Type B pancreatic cell (in vitro differentiated cells): ENCODE data around the gene TRPC1. TPM values are rescaled to one million over a fixed set of nuclear protein-coding genes. Genes with fewer than 3 reads are reported as not detected.

ENCODE experiments used
- DNase-seq: peaks from one replicate; pipeline ENCODE4 v3.0.0; 2021; ENCODE audit warnings: mixed read lengths; ENCODE audit not compliant: unreplicated experiment; ENCODE audit errors: extremely low spot score
- H3K27ac Mint-ChIP-seq: 2 replicates; pipeline ENCODE4 v1.8.0; 2021; ENCODE audit warnings: mild to moderate bottlenecking, mixed read lengths
- H3K27me3 Mint-ChIP-seq: 2 replicates; pipeline ENCODE4 v1.8.0; 2021; ENCODE audit warnings: mixed read lengths
- H3K36me3 Mint-ChIP-seq: 2 replicates; pipeline ENCODE4 v1.8.0; 2021; ENCODE audit warnings: mixed read lengths
- H3K4me1 Mint-ChIP-seq: one replicate; pipeline ENCODE4 v1.8.0; 2021; ENCODE audit warnings: mixed read lengths; ENCODE audit not compliant: unreplicated experiment
- H3K4me3 Mint-ChIP-seq: 2 replicates; pipeline ENCODE4 v1.8.0; 2021; ENCODE audit warnings: mild to moderate bottlenecking, mixed read lengths
- H3K9me3 Mint-ChIP-seq: 2 replicates; pipeline ENCODE4 v1.8.0; 2021; ENCODE audit warnings: mixed read lengths
- total RNA-seq: library from RNA; stranded (reverse); gene quantifications from 2 replicates; pipeline ENCODE4 v1.2.1, GENCODE V29; 2021; ENCODE audit warnings: low replicate concordance
- TF ChIP-seq, protein P1 (sequence below): fragments of 200-600 bp; sonication (generic); conservative IDR thresholded peaks from 2 replicates; pipeline ENCODE4 v1.5.0; 2021; ENCODE audit warnings: antibody characterized with exemption, mild to moderate bottlenecking

TRPC1 gene
- total RNA-seq, 1 donor from 2014 or later, result 11.7 TPM

DNA sequence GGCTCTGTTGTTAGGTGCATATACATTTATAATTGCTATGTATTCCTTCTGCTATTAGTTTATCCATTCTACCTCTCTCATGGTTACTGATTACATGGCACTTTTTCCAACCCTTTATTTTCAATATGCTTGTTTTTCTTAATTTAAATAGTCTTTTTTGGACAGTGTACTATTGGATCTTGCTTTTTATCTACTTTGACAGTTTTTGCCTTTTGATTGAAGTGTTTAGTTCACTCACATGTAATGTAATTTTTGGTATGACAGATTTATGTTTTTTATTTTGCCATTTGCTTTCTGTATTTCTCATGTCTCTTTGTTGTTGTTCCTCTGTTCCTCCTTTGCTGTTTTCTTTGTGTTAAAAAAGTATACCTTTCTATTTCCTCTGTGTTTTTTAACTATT, 44.5 kb downstream of the TRPC1 start:
- no peak for DNase-seq
- Mint-ChIP-seq H3K27ac (no peak overlapping the region), H3K4me1 (no peaks in the 10 kb centered on the region), H3K9me3 (peaks cover 6% of the 10 kb centered on the region), H3K4me3 (no peak overlapping the region), H3K36me3 (peaks cover 38% of the 10 kb centered on the region), H3K27me3 (no peaks in the 10 kb centered on the region)
- TF ChIP-seq, protein P1, sequence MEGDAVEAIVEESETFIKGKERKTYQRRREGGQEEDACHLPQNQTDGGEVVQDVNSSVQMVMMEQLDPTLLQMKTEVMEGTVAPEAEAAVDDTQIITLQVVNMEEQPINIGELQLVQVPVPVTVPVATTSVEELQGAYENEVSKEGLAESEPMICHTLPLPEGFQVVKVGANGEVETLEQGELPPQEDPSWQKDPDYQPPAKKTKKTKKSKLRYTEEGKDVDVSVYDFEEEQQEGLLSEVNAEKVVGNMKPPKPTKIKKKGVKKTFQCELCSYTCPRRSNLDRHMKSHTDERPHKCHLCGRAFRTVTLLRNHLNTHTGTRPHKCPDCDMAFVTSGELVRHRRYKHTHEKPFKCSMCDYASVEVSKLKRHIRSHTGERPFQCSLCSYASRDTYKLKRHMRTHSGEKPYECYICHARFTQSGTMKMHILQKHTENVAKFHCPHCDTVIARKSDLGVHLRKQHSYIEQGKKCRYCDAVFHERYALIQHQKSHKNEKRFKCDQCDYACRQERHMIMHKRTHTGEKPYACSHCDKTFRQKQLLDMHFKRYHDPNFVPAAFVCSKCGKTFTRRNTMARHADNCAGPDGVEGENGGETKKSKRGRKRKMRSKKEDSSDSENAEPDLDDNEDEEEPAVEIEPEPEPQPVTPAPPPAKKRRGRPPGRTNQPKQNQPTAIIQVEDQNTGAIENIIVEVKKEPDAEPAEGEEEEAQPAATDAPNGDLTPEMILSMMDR, result no peak

DNA sequence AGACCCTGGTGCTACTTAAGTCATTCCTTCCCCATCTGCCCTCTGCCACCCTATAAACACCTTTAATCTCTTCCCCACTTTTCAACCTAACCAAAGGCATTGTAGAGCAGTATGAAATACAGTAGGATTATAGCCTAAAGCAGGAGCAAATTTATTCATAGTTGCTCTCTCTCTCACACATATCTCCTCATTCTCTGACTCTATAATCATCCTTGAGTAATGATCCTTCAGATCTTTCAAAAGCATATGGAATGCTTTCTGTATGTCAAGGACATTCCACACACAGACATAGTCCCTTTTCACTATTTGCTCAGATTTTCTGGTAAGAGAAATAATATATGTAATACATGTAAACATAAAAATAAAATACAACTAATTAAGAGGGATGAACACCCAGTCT, 54.1 kb downstream of the TRPC1 start:
- no peaks in the 10 kb centered on the region for H3K27me3 Mint-ChIP-seq
- no peak for DNase-seq
- no peaks in the 10 kb centered on the region for H3K4me1 Mint-ChIP-seq
- no peak overlapping the region for H3K4me3 Mint-ChIP-seq
- no peak overlapping the region for H3K27ac Mint-ChIP-seq
- H3K9me3 Mint-ChIP-seq, result no peaks in the 10 kb centered on the region
- TF ChIP-seq, protein P1, result no peak
- H3K36me3 Mint-ChIP-seq, result no peaks in the 10 kb centered on the region

DNA sequence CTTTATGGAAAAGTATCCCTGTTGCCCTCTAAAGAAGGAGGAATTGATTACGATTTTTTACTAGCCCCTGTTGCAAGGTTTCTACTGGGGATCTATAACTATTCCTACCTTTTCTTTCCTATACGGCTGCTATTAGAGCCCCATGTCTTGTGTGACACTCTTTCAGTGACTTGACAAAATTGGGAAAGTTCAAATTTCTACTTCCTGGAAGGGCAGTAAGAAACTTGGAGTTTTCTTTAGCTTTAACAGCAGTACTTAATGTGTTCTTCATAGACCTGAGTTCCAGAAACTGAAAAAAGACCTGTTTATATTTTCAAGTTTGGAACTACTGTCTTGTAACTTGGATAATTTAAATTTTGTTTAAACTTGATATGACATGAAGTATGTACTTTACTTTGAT, 54.7 kb downstream of the TRPC1 start:
- Mint-ChIP-seq H3K9me3 (no peaks in the 10 kb centered on the region), H3K27ac (no peak overlapping the region), H3K4me3 (no peak overlapping the region), H3K4me1 (no peaks in the 10 kb centered on the region), H3K36me3 (no peaks in the 10 kb centered on the region), H3K27me3 (no peaks in the 10 kb centered on the region)
- TF ChIP-seq, protein P1, result no peak
- no peak for DNase-seq

DNA sequence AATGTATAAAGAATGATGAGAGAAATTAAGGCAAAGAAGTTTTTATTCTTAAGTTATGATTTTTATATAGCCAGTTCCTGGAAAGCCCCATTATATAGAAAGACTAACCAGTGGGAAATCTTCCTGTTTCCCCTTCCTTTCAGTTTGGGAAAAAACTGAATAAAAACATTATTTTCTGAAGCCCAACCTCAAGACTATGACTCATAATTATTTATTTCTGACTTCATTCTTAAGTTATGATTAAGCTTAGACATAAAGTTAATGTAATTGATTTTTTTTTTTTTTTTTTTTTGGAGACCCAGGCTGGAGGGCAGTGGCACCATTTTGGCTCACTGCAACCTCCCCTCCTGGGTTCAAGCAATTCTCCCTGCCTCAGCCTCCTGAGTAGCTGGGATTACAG, 55.8 kb downstream of the TRPC1 start:
- H3K27ac Mint-ChIP-seq, result no peak overlapping the region
- H3K36me3 Mint-ChIP-seq, result peaks cover under 1% of the 10 kb centered on the region
- no peaks in the 10 kb centered on the region for H3K9me3 Mint-ChIP-seq
- TF ChIP-seq, protein P1, result no peak
- H3K4me3 Mint-ChIP-seq, result no peak overlapping the region
- H3K27me3 Mint-ChIP-seq, result no peaks in the 10 kb centered on the region
- no peaks in the 10 kb centered on the region for H3K4me1 Mint-ChIP-seq
- DNase-seq, result no peak

DNA sequence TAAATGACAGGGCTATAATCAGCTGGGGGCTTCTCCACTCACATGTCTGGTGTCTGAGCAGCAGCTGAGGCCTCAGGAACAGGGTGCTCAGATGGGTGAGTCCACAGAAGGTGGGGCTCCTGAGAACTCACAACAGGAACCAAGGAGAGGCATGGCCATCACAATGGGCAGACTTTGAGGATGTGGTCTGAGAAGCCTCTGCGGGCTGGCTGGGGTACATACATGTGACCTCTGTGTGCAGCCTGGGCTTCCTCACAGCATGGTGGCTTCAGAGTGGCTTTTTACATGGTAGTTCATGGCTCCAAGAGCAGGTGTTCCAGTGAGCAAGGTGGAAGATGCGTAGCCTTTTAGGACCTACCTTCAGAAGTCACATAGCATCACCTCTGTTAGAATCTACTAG, 58.8 kb downstream of the TRPC1 start:
- Mint-ChIP-seq H3K27ac (no peak overlapping the region), H3K4me1 (no peaks in the 10 kb centered on the region), H3K27me3 (no peaks in the 10 kb centered on the region), H3K9me3 (no peaks in the 10 kb centered on the region), H3K4me3 (no peak overlapping the region), H3K36me3 (peaks cover 3% of the 10 kb centered on the region)
- no peak for DNase-seq
- TF ChIP-seq, protein P1, result no peak

DNA sequence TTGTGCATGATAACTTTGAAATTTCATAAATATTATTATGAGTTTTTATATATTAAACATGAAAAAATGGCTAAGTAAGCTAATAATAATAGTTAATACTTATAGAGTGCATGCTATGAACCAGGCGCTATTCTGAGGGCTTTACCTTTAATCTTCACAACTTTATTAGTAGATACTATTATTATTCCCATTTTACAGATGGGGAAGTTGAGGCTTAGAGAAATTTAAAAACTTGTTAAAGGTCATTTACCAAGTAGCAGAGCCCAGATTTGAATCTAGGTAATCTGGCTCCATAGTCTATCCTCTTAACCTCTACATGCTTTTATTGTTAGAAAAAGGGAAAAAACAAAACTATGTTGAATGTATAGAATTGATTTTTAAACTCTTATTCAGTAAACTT, 60.4 kb downstream of the TRPC1 start:
- no peaks in the 10 kb centered on the region for H3K4me1 Mint-ChIP-seq
- H3K36me3 Mint-ChIP-seq, result peaks cover 3% of the 10 kb centered on the region
- H3K27me3 Mint-ChIP-seq, result no peaks in the 10 kb centered on the region
- no peaks in the 10 kb centered on the region for H3K9me3 Mint-ChIP-seq
- TF ChIP-seq, protein P1, result no peak
- no peak for DNase-seq
- no peak overlapping the region for H3K4me3 Mint-ChIP-seq
- H3K27ac Mint-ChIP-seq, result no peak overlapping the region
